ENCODE measurements around the gene TBPL1.

TBPL1 gene

DNA sequence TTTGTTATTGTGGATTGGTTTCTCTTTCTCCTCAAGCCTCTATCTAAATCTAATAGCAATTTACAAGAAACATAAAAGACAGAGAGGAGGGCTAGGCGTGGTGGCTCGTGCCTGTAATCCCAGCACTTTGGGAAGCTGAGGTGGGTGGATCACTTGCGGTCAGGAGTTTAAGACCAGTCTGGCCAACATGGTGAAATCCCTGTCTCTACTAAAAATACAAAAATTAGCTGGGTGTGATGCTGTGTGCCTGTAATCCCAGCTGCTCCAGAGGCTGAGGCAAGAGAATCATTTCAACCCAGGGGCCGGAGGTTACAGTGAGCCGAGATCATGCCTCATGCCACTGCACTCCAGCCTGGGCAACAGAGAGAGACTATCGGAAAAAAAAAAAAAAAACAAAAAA lies 52.8 kb downstream of the TBPL1 start:
- Histone ChIP-seq H3K4me3 (replicated peaks; ENCODE audit: low read depth, low read length) (no peak overlapping the region), H3K36me3 (ENCODE audit: control insufficient read depth, insufficient read depth, low read length) (no peaks in the 10 kb centered on the region), H3K27me3 (replicated peaks; ENCODE audit: control insufficient read depth, insufficient read depth, low read length) (no peaks in the 10 kb centered on the region)
- no peak for DNase-seq (ENCODE audit: extremely low read depth, insufficient read length)
- TF ChIP-seq, protein P1, sequence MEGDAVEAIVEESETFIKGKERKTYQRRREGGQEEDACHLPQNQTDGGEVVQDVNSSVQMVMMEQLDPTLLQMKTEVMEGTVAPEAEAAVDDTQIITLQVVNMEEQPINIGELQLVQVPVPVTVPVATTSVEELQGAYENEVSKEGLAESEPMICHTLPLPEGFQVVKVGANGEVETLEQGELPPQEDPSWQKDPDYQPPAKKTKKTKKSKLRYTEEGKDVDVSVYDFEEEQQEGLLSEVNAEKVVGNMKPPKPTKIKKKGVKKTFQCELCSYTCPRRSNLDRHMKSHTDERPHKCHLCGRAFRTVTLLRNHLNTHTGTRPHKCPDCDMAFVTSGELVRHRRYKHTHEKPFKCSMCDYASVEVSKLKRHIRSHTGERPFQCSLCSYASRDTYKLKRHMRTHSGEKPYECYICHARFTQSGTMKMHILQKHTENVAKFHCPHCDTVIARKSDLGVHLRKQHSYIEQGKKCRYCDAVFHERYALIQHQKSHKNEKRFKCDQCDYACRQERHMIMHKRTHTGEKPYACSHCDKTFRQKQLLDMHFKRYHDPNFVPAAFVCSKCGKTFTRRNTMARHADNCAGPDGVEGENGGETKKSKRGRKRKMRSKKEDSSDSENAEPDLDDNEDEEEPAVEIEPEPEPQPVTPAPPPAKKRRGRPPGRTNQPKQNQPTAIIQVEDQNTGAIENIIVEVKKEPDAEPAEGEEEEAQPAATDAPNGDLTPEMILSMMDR (IDR thresholded peaks at IDR 0.05; ENCODE audit: insufficient read depth, low read length, poor library complexity, severe bottlenecking), result no peak

DNA sequence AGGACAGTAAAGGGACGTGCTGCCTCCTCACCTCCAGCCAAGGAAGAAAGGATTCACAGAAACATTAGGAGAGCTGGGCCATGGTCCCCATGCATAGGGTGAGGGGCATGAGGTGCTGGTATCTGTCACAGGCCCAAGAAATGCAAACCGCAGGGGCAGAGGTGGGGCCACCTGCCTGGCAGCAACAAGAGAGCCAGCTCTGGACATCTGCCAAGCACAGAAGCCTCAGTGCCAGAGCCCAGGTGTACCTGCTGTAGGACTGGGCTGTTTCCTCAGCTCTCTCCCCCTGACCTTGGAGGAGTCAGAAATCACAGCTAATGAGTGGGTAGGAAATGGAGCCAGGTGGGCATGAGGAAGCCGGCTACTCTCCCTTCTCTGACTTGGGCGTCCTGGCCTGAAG lies 54.1 kb downstream of the TBPL1 start:
- no peaks in the 10 kb centered on the region for H3K36me3 ChIP-seq (ENCODE audit: control insufficient read depth, insufficient read depth, low read length)
- TF ChIP-seq, protein P1 (IDR thresholded peaks at IDR 0.05; ENCODE audit: insufficient read depth, low read length, poor library complexity, severe bottlenecking), result no peak
- H3K27me3 ChIP-seq (replicated peaks; ENCODE audit: control insufficient read depth, insufficient read depth, low read length), result no peaks in the 10 kb centered on the region
- no peak for DNase-seq (ENCODE audit: extremely low read depth, insufficient read length)
- no peak overlapping the region for H3K4me3 ChIP-seq (replicated peaks; ENCODE audit: low read depth, low read length)

DNA sequence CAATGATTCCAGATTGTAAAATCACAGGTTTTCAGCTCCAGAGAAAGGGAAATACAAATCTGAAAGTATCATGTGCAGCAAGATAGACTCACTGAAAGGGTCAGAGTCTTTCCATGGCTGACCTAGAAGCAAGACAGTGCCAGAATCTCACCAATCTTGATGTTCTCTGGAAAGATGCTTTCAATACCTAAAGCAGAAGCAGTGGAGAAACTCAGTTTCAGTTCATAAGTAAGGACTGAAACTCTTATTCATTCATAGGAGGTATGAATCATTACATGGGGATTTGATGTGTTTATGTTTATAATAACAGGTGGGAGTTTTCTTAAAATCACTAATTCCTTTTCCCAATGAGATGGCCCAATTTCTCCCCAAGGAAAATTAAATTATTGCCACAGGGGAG lies 56.9 kb downstream of the TBPL1 start:
- no peak overlapping the region for H3K4me3 ChIP-seq (replicated peaks; ENCODE audit: low read depth, low read length)
- no peak for DNase-seq (ENCODE audit: extremely low read depth, insufficient read length)
- no peaks in the 10 kb centered on the region for H3K27me3 ChIP-seq (replicated peaks; ENCODE audit: control insufficient read depth, insufficient read depth, low read length)
- TF ChIP-seq, protein P1 (IDR thresholded peaks at IDR 0.05; ENCODE audit: insufficient read depth, low read length, poor library complexity, severe bottlenecking), result no peak
- no peaks in the 10 kb centered on the region for H3K36me3 ChIP-seq (ENCODE audit: control insufficient read depth, insufficient read depth, low read length)

DNA sequence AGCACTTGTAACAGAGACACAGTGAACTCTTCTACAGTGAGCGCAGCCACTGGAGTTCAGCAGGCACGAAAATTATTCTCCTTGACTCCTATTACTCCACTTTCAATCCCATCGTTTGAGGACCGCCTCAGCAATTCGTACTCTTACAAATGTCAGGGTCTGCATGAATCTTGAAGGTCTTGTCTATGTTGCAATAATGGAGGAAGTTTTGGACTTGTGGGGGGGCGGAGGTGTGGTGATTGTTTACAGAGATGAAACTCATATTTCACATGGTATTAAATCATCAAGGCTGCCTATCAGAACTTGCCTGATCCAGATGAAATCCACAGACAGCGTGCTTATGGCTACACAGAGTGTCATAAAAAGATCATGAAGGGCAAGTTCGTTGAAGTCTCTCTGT lies 57.4 kb downstream of the TBPL1 start:
- Histone ChIP-seq H3K4me3 (replicated peaks; ENCODE audit: low read depth, low read length) (no peak overlapping the region), H3K36me3 (ENCODE audit: control insufficient read depth, insufficient read depth, low read length) (no peaks in the 10 kb centered on the region), H3K27me3 (replicated peaks; ENCODE audit: control insufficient read depth, insufficient read depth, low read length) (no peaks in the 10 kb centered on the region)
- TF ChIP-seq, protein P1 (IDR thresholded peaks at IDR 0.05; ENCODE audit: insufficient read depth, low read length, poor library complexity, severe bottlenecking), result no peak
- no peak for DNase-seq (ENCODE audit: extremely low read depth, insufficient read length)

DNA sequence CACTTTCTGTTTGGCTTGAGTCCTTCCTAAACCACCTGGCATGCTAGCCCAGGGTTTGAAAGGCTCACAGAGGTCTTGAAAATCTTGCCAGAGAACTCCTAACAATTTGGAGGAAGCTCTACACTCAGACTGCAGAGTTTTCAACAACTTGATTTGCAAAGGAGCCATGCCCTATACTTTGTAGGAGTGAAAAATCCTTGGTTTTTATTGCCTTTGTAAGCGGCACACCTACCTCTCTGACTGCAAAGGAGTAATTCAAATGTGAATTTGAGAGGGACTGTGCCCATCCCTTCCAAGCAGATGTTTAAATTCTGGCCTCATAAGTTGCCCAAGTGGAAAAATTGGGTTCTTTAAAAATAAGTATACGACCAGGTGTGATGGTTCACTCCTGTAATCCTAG lies 58.0 kb downstream of the TBPL1 start:
- TF ChIP-seq, protein P1 (IDR thresholded peaks at IDR 0.05; ENCODE audit: insufficient read depth, low read length, poor library complexity, severe bottlenecking), result no peak
- H3K27me3 ChIP-seq (replicated peaks; ENCODE audit: control insufficient read depth, insufficient read depth, low read length), result no peaks in the 10 kb centered on the region
- no peak for DNase-seq (ENCODE audit: extremely low read depth, insufficient read length)
- no peaks in the 10 kb centered on the region for H3K36me3 ChIP-seq (ENCODE audit: control insufficient read depth, insufficient read depth, low read length)
- no peak overlapping the region for H3K4me3 ChIP-seq (replicated peaks; ENCODE audit: low read depth, low read length)

DNA sequence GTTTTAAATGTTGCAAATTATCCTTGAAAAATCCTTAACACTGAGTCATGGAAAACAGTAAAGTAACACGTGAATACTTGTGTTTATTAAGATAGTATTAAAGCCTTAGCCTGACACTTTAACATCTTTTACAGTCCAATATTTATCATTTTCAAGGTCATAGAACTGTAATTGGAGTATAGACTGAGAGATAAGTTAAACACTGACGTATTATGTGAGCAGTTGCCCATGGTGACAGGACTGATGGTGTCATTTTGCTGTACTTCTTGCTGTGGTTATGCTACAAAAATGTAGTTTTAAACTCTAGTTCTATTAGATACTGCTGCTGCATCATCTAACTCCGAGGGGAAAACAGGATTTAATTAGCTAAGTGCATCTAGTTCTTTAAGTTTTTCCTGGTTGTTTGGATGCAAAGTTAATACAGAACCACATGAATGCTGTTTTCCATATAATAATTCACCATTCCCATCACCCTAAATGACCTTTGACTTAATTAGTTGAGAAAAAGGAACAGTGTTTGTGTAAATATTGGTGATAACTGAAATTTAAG lies 61.6 kb downstream of the TBPL1 start:
- DNase-seq (ENCODE audit: extremely low read depth, insufficient read length), result no peak
- H3K36me3 ChIP-seq (ENCODE audit: control insufficient read depth, insufficient read depth, low read length), result no peaks in the 10 kb centered on the region
- H3K27me3 ChIP-seq (replicated peaks; ENCODE audit: control insufficient read depth, insufficient read depth, low read length), result no peaks in the 10 kb centered on the region
- no peak overlapping the region for H3K4me3 ChIP-seq (replicated peaks; ENCODE audit: low read depth, low read length)
- TF ChIP-seq, protein P1 (IDR thresholded peaks at IDR 0.05; ENCODE audit: insufficient read depth, low read length, poor library complexity, severe bottlenecking), result no peak
